ENCODE results near the gene TPST1. TPM values are rescaled to one million over a fixed set of nuclear protein-coding genes. Genes with fewer than 3 reads are reported as not detected.
A peak's percentile ranks its signal among the peaks of the same experiment; 100 is the strongest.
"Not testable (repeated sequence)": the region's sequence is repeated elsewhere in the genome, so short reads cannot be mapped to it uniquely, and the experiment has no call there.

TPST1 gene
- 10 to 100 TPM in 2 of 4 donors, 1 to 10 TPM in 2; 1.5 to 28.3 (median 9.7) TPM for total RNA-seq

DNA sequence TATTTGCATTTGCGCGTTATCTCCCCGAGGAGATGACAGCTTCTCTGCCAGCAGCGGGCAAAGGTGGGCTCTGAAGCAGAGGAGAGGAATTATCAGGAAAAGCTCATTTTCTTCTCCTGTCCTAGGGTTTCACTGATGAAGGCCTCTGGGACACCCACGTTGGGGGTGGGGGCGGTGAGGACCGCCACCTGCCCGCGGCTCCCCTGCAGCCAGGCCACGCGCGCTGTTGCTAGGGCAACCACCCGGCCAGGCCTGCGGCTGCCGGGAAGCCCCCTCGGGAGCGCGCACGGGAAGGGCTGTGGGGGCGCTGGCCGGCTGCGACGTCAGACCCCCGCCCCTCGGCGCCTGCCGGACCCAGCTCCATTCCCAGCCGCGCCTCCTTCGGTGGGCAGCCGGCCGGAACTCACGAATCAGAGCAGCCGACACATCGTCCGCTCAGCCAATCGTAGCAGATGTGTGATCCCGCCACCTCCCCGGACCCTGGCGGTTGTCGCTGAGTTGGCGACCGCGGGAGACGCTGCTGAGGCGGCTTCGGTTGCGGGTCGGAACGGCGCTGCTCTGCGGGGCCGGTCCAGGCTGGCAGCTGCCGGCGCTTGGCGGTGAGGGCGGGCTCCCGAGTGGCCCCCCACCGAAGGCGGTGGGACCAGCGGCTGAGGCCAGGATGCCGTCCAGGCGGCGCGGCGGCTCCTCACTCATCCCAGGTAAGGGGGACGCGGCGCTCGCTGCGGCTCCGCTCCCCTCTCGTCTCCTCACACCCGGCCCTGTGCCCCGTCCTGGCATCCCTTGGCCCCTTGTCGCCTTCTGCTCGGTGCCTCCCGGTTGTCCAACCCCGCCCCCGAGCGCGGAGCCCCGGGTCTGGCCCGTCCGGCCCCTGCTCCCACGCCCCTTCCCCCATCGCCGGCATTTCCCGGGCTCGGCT lies at the start of gene TPST1:
Gene TPST1 (plus strand): TSS at position 513 of the 919 bp plus-strand sequence. CDS start 35,092 bp downstream, outside the sequence.
- TF ChIP-seq, protein P1, sequence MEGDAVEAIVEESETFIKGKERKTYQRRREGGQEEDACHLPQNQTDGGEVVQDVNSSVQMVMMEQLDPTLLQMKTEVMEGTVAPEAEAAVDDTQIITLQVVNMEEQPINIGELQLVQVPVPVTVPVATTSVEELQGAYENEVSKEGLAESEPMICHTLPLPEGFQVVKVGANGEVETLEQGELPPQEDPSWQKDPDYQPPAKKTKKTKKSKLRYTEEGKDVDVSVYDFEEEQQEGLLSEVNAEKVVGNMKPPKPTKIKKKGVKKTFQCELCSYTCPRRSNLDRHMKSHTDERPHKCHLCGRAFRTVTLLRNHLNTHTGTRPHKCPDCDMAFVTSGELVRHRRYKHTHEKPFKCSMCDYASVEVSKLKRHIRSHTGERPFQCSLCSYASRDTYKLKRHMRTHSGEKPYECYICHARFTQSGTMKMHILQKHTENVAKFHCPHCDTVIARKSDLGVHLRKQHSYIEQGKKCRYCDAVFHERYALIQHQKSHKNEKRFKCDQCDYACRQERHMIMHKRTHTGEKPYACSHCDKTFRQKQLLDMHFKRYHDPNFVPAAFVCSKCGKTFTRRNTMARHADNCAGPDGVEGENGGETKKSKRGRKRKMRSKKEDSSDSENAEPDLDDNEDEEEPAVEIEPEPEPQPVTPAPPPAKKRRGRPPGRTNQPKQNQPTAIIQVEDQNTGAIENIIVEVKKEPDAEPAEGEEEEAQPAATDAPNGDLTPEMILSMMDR (IDR thresholded peaks at IDR 0.05): peak; percentile 47 to 78 (median 61)
- TF ChIP-seq EP300 (IDR thresholded peaks at IDR 0.05; ENCODE audit: low read depth): no peak
- TF ChIP-seq POLR2A (IDR thresholded peaks at IDR 0.05): peak; percentile 66
- peak; percentile 90 to 94 (median 91) for TF ChIP-seq POLR2AphosphoS5 (IDR thresholded peaks at IDR 0.05)
- Histone ChIP-seq H3K4me1 (peaks cover 0 to 11% (median 9%) of the 10 kb centered on the region in 4 donors), H3K27me3 (peaks cover 4% of the 10 kb centered on the region), H3K4me3 (peak within 1 kb of the TSS; percentile 67 to 91 (median 84)), H3K27ac (peak within 1 kb of the TSS; percentile 61 to 75 (median 70)), H3K9me3 (no peaks in the 10 kb centered on the region), H3K36me3 (no peaks in the 10 kb centered on the region)
- peak; percentile 85 for DNase-seq
- WGBS, 2 donors (ENCODE audit: low coverage in 1 of 2): 1% methylated on average over 38 of the region's 90 CpGs; no CpG with 5 or more reads in 1 of the 2 donors
- intact Hi-C loops (cut with DNase I; ENCODE audit: low total_unique reads): no loop called here
- in situ Hi-C loops (cut with MboI; ENCODE audit: low pct_ligation_motif_present in 1 of 4, low pct_unique_long_range_greater_than_20kb in 1 of 4, low sequenced_read_pairs in 3 of 4): no loop called here

DNA sequence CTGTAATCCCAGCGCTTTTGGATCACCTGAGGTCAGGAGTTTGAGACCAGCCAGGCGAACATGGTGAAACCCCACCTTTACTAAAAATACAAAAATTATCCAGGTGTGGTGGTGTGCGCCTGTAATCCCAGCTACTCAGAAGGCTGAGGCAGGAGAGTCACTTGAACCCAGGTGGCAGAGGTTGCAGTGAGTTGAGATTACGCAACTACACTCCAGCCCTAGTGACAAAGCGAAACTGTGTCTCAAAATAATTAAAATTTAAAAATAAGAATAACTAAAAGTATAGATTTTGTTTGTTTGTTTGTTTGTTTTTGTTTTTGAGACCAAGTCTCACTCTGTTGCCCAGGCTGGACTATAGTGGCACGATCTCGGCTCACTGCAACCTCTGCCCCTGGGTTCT lies 49.1 kb upstream of the TPST1 start:
- peaks cover 0 to 31% (median 13%) of the 10 kb centered on the region in 4 donors for H3K36me3 ChIP-seq
- DNase-seq; intact Hi-C loops (cut with DNase I; ENCODE audit: low total_unique reads); H3K27me3 ChIP-seq; H3K27ac ChIP-seq; H3K4me3 ChIP-seq; H3K9me3 ChIP-seq; H3K4me1 ChIP-seq; in situ Hi-C loops (cut with MboI; ENCODE audit: low pct_ligation_motif_present in 1 of 4, low pct_unique_long_range_greater_than_20kb in 1 of 4, low sequenced_read_pairs in 3 of 4): not testable (repeated sequence)
- WGBS, 2 donors (ENCODE audit: low coverage in 1 of 2): 95 to 98% methylated on average over 5 to 7 of the region's 7 CpGs

DNA sequence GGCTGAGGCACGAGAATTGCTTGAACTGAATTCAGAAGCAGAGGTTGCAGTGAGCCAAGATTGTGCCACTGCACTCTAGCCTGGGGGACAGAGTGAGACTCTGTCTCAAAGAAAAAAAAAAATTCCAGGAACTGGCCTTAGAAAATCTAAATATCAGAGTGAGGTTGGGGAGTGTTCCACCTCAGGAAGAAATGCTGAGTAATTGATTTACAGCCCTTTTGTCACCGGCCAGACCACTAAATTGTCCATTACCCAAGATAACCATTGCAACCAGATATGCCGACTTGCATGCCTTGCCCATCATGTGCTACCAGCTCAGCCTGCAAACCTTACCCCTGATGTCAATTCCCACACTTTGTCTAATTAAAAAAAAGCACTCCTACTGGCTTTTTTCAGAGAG lies 48.1 kb upstream of the TPST1 start:
- H3K27ac ChIP-seq: no peak overlapping the region
- H3K9me3 ChIP-seq: no peaks in the 10 kb centered on the region
- TF ChIP-seq, protein P1 (IDR thresholded peaks at IDR 0.05): no peak
- no peak for TF ChIP-seq EP300 (IDR thresholded peaks at IDR 0.05; ENCODE audit: low read depth)
- no peak for TF ChIP-seq POLR2A (IDR thresholded peaks at IDR 0.05)
- no peak for TF ChIP-seq POLR2AphosphoS5 (IDR thresholded peaks at IDR 0.05)
- peaks cover 0 to 28% (median 13%) of the 10 kb centered on the region in 4 donors for H3K36me3 ChIP-seq
- 83 to 84% methylated on average over 3 of the region's 3 CpGs for WGBS, 2 donors (ENCODE audit: low coverage in 1 of 2)
- H3K4me3 ChIP-seq: no peak overlapping the region
- no peak for DNase-seq
- in situ Hi-C loops (cut with MboI; ENCODE audit: low pct_ligation_motif_present in 1 of 4, low pct_unique_long_range_greater_than_20kb in 1 of 4, low sequenced_read_pairs in 3 of 4) (no loop called here), intact Hi-C loops (cut with DNase I; ENCODE audit: low total_unique reads) (no loop called here)
- H3K4me1 ChIP-seq: no peaks in the 10 kb centered on the region
- no peaks in the 10 kb centered on the region for H3K27me3 ChIP-seq

DNA sequence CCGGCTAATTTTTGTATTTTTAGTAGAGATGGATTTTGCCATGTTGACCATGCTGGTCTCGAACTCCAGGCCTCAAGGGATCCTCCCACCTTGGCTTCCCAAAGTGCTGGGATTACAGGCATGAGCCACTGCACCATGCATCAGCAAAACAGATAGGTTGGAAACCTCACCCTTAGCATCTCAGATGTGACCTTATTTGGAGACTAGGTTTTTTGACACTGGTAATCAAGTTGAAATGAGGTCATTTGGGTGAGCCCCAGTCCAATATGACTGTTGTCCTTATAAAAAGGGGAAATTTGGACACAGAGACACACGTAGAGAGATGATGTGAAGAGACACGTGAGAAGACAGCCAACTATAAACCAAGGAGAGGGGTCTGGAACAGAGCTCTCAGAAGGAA lies 42.5 kb upstream of the TPST1 start:
- H3K36me3 ChIP-seq: peaks cover 0 to 5% (median 0%) of the 10 kb centered on the region in 4 donors
- intact Hi-C loops (cut with DNase I; ENCODE audit: low total_unique reads) (no loop called here), in situ Hi-C loops (cut with MboI; ENCODE audit: low pct_ligation_motif_present in 1 of 4, low pct_unique_long_range_greater_than_20kb in 1 of 4, low sequenced_read_pairs in 3 of 4) (no loop called here)
- WGBS, 2 donors (ENCODE audit: low coverage in 1 of 2): 62 to 81% methylated on average over 3 to 4 of the region's 4 CpGs
- no peaks in the 10 kb centered on the region for H3K9me3 ChIP-seq
- H3K27me3 ChIP-seq: no peaks in the 10 kb centered on the region
- no peak for DNase-seq
- TF ChIP-seq, protein P1 (IDR thresholded peaks at IDR 0.05): no peak
- no peak for TF ChIP-seq POLR2AphosphoS5 (IDR thresholded peaks at IDR 0.05)
- TF ChIP-seq EP300 (IDR thresholded peaks at IDR 0.05; ENCODE audit: low read depth): no peak
- no peak for TF ChIP-seq POLR2A (IDR thresholded peaks at IDR 0.05)
- no peak overlapping the region for H3K27ac ChIP-seq
- no peak overlapping the region for H3K4me3 ChIP-seq
- H3K4me1 ChIP-seq: no peaks in the 10 kb centered on the region
